Uterus (tissue), 2 donors: ENCODE results near the gene KIR2DL4.
"Not testable (repeated sequence)": the region's sequence is repeated elsewhere in the genome, so short reads cannot be mapped to it uniquely, and the experiment has no call there.

Source experiments
- CTCF ChIP-seq, 4 experiments: fragments of 200-600 bp in 2 of 4; fragments of 450-650 bp in 2 of 4; sonication (generic) in 2 of 4; IDR thresholded peaks; one replicate each; pipeline ENCODE4 v1.5.1; 2016 to 2019; ENCODE audit warnings: antibody characterized with exemption in 4 of 4, mild to moderate bottlenecking in 2 of 4, moderate library complexity in 1 of 4
- POLR2A ChIP-seq, 2 donors: fragments of 450-650 bp; IDR thresholded peaks; one replicate each; pipeline ENCODE4 v1.6.1; 2016; ENCODE audit warnings: antibody characterized with exemption in 2 of 2, mild to moderate bottlenecking in 1 of 2, moderate library complexity in 1 of 2

- TF ChIP-seq CTCF, POLR2A (IDR thresholded peaks at IDR 0.05): not testable (repeated sequence)
Observed at GRCh38 chr19:54816251-54816650, 12.8 kb downstream of the KIR2DL4 start, which contains the start of gene KIR3DL1.
